Kasumi-1 (cell line): Measurements from ENCODE around the gene CCDC63.
A peak's percentile ranks its signal among the peaks of the same experiment; 100 is the strongest.

Source experiments
- DNase-seq, 2 experiments: peaks; one replicate each; lab custom pipeline; 2025; lab: John Stamatoyannopoulos, UW

Gene CCDC63

GRCh38 chr12:110885152-110885840 is 38.5 kb downstream of the CCDC63 start:
- no peak for DNase-seq

DNA sequence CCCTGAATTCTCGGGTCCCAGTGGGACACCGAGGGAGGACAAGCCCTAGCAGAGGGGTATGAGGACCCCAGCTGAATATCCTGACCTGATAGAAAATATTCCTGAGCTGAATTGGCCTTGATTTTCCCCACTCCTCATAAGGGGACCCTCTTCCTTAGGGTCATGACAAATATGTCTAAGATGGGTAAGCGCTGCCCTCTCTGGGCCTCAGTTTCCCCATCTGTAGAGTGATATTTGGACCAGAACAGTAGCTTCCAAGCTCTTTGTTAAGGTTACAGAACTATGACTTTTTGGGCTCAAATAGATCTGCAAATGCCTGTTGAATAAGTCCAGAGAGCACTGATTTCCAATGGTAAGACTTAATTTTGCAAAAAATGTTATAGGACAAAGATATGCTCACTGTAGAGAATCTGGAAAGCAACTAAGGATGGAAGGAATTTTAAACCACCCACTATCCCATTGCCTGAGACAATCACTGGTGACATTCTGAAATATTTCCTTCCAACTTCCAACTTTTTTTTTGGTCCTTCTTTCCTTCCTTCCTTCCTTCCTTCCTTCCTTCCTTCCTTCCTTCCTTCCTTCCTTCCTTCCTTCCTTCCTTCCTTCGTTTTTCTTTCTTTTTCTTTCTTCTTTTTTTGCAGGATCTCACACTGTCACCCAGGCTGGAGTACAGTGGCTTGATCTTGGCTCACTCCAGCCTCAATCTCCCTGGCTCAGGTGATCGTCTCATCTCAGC is 41.6 kb downstream of the CCDC63 start:
- DNase-seq, result no peak

DNA sequence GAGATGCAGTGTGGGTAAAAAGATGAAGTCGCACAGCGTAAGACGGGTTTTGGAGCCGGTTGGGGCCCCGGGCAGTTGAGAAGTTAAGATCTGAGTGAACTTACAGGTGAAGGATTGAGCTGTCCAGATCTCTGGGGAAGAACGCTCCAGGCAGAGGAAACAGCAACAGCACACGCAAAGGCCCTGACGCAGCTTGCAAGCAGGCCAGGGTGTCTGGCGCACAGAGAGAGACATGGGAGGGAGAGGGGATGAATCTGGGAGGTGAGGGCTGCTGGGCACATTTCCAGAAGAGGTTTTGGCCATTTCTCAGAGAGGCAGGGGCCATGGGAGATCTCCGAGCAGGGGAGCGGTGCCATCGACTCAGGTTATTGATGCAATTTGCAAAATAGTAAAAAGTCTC is 42.6 kb downstream of the CCDC63 start:
- no peak for DNase-seq

- DNase-seq, result no peak
These were observed 47.2 kb downstream of the CCDC63 start for GRCh38 chr12:110893956-110894355.

DNA sequence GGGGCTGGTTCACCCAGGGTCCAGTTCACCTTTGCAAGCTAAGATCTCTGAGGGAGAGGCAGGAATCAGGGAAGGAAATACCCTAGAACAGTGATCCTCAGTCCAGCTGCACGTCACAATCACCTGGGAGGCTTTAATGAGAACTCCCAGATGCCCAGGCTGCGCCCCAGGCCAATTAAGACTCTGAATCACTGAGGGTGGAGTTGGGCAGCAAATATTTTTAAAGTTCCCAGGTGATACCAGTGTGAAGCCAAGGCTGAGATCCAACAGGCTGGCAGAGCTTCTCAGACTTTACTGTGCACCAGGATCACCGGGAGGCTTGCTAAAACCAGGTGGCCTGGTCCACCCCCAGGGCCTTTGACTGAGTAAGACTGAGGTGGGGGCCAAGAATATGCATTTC is 49.8 kb downstream of the CCDC63 start:
- DNase-seq, result no peak

GRCh38 chr12:110901401-110901800 is 54.6 kb downstream of the CCDC63 start:
- DNase-seq, result no peak

DNA sequence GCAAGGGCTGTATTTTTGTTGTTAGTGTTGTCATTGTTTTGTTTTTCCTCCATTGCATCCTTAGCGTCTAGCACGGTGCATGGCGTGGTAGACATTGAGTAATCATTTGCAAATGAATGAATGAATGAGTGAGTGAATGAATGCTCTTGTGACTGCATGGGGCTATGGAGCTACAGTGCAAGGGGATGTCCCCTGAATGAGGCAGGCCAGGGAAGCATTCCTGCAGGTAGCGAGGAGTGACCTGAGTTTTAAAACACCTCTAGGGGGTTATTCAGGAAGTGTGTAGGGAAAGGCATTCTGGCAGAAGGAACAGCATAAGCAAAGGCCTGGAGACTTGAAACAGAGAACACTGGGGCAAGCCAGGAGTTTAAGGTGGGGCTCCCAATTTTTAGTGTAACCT is 56.7 kb downstream of the CCDC63 start:
- DNase-seq, result no peak

DNA sequence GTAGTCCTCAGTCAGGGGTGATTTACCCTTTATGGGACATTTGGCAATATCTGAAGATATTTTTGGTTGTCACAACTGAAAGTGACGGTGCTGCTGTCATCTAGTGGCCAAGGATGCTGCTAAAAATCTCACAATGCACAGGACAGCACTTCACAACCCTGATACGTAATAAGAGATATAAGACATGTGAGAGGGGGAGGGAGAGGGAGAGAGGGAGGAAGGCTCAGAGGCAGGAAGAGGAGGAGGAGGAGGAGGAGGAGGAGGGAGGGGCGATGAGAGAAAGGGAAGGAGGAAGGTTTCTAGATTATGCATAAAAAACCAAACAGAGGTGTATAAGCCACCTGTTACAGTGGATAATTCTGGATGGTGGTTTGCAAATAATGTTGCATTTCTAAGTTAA is 59.3 kb downstream of the CCDC63 start:
- peak; percentile 64 to 77 for DNase-seq

DNA sequence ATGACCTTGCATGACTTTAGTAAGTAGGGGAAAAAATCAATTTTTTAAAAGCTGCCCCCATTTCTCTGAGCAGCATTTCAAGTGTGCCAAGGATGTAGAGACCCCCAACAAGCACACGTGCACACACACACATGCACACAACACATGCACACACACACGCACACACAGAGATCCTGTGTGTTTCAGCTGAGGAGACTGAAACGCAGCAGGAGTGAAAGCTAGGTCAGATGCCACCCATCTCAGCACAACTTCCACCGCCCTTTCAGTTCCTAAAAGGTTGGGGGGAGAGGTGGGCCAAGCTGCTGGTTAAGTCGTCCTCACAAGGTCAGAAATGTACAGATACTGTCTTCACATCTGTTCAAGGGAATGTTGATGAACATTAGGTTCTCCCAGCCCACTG is 59.7 kb downstream of the CCDC63 start:
- DNase-seq, result no peak

DNA sequence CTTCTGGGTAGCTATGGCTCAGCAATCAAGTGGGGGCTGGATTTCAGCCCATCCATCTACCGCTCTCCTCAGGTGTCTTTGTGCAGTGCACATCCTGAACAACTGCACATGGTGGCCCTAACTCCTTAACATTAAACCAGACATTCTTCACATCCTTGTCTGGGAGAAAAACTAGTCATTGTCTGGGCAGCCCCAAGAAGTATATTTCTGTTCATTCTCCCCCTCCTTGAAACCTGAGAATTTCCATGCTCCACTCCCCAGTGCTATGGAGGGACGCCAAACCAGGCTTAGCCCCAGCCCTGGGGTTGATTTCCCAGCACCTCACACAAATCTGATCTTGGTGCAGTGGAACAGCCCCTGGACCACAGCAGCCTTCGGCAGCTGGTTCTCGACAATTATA is 60.2 kb downstream of the CCDC63 start:
- no peak for DNase-seq

GRCh38 chr12:110907583-110907982 is 60.8 kb downstream of the CCDC63 start:
- DNase-seq, result no peak

- no peak for DNase-seq
These were observed 61.8 kb downstream of the CCDC63 start for GRCh38 chr12:110908377-110909152.

GRCh38 chr12:110912263-110912662 is 65.5 kb downstream of the CCDC63 start:
- no peak for DNase-seq

DNA sequence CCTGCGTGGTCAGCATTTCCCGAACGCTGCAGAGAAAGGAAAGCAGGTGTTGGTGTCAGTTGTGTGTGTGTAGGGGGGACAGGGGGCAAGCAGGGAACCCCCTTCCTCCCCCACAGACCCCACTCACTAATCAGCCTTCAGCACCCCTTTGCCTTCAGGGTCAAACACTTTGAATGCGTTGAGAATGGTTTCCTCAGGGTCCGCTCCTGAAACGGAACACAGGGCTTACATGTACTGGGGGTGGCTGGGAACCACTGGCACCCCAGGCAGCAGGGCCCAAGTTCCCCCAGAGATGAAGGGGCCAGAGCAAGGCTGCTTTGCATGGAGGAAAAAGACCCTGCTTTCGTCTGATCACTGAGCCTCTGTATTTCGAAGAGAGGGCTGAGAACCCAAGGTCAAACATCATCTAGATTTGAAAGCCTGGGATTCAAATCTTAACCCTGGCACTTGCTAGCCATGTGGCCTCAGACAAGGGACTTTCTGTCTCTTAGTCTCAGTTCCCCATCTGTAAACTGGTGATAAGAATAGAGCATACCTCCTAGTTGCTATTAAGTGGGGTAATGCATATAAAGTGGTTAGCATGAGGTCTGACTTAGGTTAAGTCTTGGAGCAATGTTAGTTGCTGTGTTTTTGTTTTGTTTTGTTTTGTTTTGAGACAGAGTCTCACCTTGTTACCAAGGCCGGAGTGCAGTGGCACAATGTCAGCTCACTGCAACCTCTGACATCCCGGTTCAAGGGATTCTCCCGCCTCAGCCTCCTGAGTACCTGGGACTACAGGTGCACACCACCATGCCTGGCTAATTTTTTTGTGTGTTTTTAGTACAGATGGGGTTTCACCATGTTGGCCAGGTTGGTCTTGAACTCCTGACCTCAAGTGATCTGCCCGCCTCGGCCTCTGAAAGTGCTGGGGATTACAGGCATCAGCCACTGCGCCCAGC is 66.6 kb downstream of the CCDC63 start:
- no peak for DNase-seq

GRCh38 chr12:110916295-110916875 is 69.6 kb downstream of the CCDC63 start:
- DNase-seq, result no peak

DNA sequence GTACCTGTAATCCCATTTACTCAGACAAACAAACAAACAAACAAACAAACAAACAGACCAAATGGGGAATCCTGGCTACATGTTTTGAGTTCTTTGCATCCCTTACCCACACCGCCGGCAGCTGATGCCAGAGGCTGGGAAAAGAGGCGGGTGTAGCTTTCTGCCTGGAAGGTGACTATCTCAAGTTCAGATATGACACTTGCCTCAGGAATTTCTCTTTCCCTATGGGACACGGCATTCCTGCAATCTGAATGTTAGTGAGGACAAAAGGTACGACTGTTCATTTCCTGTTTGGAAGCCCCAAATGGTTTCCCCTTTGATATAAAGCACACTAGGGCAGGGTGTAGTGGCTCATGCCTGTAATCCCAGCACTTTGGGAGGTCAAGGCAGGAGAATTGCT is 70.7 kb downstream of the CCDC63 start:
- DNase-seq, result no peak

DNA sequence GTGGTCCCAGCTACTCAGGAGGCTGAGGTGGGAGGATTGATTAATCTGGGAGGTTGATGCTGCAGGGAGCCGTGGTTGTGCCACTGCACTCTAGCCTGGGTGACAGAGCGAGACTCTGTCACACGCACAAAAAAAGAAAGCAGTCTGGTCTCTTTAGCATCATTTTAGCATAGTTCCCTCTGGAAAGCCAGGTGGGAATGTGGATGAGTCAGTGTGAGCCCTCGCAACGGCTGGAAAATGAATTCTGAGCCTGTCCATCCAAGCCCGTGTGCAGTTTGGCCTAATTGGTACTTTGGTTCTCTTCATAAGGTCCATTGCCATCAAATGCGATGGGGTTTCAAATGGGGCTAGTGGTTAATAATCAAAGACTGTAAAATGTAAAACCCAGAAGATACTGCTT is 71.2 kb downstream of the CCDC63 start:
- DNase-seq, result no peak

DNA sequence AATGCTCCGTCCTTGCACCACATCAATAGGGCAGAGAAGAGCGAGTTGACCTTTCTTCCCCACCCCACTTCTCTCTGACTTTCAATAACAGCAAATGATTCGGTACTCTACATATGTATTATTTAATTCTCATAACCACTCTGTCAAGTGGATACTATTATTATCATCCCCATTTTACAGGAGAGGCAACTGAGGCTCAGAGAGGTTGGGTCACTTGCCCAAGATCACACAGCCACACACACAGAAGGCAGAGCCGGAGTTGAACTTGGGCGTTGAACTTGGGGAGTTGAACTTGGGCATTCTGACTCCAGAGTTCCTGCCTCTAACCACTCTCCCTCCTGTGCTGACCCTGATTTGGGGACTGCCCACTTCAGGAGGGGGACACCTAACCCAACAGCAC is 72.9 kb downstream of the CCDC63 start:
- no peak for DNase-seq

- no peak for DNase-seq
These were observed 73.6 kb downstream of the CCDC63 start, which contains the start of gene MYL2 for GRCh38 chr12:110920324-110920910. Gene MYL2 (minus strand): TSS chr12:110920579. CDS start chr12:110920529, 50 bp downstream.

DNA sequence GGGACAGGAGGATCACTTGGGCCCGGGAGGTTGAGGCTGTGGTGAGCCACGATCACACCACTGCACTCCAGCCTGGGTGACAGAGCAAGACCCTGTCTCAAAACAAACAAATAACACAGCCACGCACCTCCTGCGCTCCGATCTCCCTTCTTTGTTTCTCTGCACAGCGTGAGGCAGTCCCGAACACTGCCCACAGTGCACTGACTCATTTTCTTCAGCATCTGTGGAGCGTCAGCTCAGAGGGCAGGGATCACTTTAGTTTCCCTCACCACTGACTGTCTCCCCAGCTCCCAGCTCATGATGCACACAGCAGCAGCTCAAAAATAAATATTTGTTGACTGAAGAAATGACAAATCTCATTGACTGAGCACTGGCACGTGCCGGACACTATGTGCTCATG is 74.5 kb downstream of the CCDC63 start:
- DNase-seq, result no peak

DNA sequence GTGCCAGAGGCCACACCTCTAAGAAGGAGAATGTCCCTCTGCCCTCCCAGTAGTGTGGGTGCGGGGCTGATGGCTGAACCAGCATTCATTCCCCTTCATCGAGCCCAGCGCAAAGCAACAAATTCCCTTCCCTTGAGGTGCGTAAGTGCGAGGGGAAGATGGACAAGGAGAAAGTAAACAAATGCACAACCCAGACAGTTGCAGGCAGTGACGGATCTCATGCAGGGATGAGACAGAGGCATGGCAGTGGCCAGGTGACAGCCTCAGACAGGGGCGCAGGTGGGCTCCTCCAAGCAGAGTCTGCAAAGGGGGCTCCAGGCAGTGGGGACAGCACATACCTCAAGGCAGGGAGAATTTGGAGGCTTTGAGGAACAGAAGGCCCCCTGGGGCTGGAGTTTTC is 75.9 kb downstream of the CCDC63 start:
- no peak for DNase-seq
